MM.1S (cell line): ENCODE data around the gene SEMA4B.

ENCODE experiments used
- EZH2 ChIP-seq: fragments of 300-600 bp; sonication (generic); optimal IDR thresholded peaks from 2 replicates; pipeline ENCODE3; 2017; ENCODE audit warnings: low read depth, mild to moderate bottlenecking, antibody characterized with exemption, low read length, mixed read lengths
- TF ChIP-seq, protein P1 (sequence below): fragments of 300-600 bp; sonication (generic); IDR thresholded peaks from 2 replicates; pipeline ENCODE4 v1.5.1; 2016; ENCODE audit warnings: antibody characterized with exemption, low read length, mixed read lengths

DNA sequence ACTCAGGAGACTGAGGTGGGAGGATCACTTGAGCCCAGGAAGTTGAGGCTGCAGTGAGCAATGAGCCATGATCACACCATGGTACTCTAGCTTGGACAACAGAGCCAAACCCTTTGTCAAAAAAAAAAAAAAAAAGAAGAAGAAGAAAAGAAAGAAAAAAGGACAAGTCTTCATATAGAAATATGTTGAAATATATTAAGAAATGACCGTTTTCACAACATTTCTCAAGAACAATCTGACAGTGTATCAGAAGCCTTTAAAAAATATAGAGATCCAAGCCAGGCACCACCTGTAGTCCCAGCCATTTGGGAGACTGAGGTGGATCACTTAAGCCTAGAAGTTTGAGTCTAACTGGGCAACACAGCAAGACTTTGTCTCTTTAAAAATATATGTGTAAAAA lies 29.5 kb upstream of the SEMA4B start:
- TF ChIP-seq, protein P1, sequence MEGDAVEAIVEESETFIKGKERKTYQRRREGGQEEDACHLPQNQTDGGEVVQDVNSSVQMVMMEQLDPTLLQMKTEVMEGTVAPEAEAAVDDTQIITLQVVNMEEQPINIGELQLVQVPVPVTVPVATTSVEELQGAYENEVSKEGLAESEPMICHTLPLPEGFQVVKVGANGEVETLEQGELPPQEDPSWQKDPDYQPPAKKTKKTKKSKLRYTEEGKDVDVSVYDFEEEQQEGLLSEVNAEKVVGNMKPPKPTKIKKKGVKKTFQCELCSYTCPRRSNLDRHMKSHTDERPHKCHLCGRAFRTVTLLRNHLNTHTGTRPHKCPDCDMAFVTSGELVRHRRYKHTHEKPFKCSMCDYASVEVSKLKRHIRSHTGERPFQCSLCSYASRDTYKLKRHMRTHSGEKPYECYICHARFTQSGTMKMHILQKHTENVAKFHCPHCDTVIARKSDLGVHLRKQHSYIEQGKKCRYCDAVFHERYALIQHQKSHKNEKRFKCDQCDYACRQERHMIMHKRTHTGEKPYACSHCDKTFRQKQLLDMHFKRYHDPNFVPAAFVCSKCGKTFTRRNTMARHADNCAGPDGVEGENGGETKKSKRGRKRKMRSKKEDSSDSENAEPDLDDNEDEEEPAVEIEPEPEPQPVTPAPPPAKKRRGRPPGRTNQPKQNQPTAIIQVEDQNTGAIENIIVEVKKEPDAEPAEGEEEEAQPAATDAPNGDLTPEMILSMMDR: no peak
- TF ChIP-seq EZH2: no peak
